H1 (cell line): ENCODE measurements around the gene KRT7. TPM values are rescaled to one million over a fixed set of nuclear protein-coding genes. Genes with fewer than 3 reads are reported as not detected.

Experiments
- CTCF ChIA-PET: fragments of 300-600 bp; sonication (Branson Sonifier 250); formaldehyde crosslinking; loops from one replicate; lab custom pipeline; 2021; ENCODE audit not compliant: partially characterized antibody; lab: Charles Lee
- POLR2A ChIA-PET: fragments of 300-600 bp; sonication (Branson Sonifier 250); formaldehyde crosslinking; loops from one replicate; lab custom pipeline; 2021; ENCODE audit warnings: inconsistent platforms; ENCODE audit not compliant: partially characterized antibody; lab: Charles Lee
- DNase-seq, 2 experiments: peaks; one replicate each; pipeline versions ENCODE4 v3.0.0 to v3.0.0-alpha.2; 2010 to 2022; ENCODE audit warnings: low spot score in 2 of 2, low read depth in 1 of 2, mixed read lengths in 1 of 2
- FAIRE-seq: peaks from 2 replicates; lab custom pipeline; 2011; peaks lifted over from hg19 to GRCh38; lab: Jason Lieb, UNC
- H2AFZ ChIP-seq: 2 replicates; pipeline ENCODE4 v1.8.1; 2012; ENCODE audit warnings: low read length, inconsistent platforms
- H2AK5ac ChIP-seq: 2 replicates; pipeline ENCODE4 v1.6.1; 2013; ENCODE audit warnings: low read depth, low read length
- H2BK120ac ChIP-seq: replicated peaks from 2 replicates; pipeline ENCODE3; 2013; ENCODE audit warnings: low read depth, low read length, inconsistent platforms
- H2BK12ac ChIP-seq: 2 replicates; pipeline ENCODE4 v1.6.1; 2013; ENCODE audit warnings: low read depth, low read length
- H2BK15ac ChIP-seq: 2 replicates; pipeline ENCODE4 v1.6.1; 2013; ENCODE audit warnings: low read length
- H2BK20ac ChIP-seq: 2 replicates; pipeline ENCODE4 v1.6.1; 2013; ENCODE audit warnings: low read length
- H2BK5ac ChIP-seq: 2 replicates; pipeline ENCODE4 v1.6.1; 2013; ENCODE audit warnings: low read depth, low read length
- H3K14ac ChIP-seq: 2 replicates; pipeline ENCODE4 v1.6.1; 2013; ENCODE audit warnings: inconsistent platforms; ENCODE audit not compliant: insufficient read length
- H3K18ac ChIP-seq: 2 replicates; pipeline ENCODE4 v1.6.1; 2013; ENCODE audit warnings: low read length; ENCODE audit errors: extremely low read depth
- H3K23ac ChIP-seq: 2 replicates; pipeline ENCODE4 v1.6.1; 2013; ENCODE audit warnings: inconsistent platforms; ENCODE audit not compliant: insufficient read length
- H3K23me2 ChIP-seq: 2 replicates; pipeline ENCODE4 v1.6.1; 2013; ENCODE audit warnings: low read depth, low read length
- H3K27ac ChIP-seq: 2 replicates; pipeline ENCODE4 v1.6.1; 2011; ENCODE audit warnings: low read depth, low read length, inconsistent platforms
- H3K27me3 ChIP-seq, 4 experiments: replicated peaks in 1 of 4; 1 replicate in 1 of 4; 2 replicates in 3 of 4; pipeline versions ENCODE4 v1.6.1 to v1.8.1; 2011 to 2013; ENCODE audit warnings: low read length in 3 of 4, mild to moderate bottlenecking in 3 of 4, inconsistent platforms in 2 of 4, mixed read lengths in 2 of 4, moderate library complexity in 1 of 4; ENCODE audit not compliant: control insufficient read depth in 3 of 4, insufficient read depth in 3 of 4; ENCODE audit errors: extremely low read depth in 1 of 4
- H3K36me3 ChIP-seq, 4 experiments: 2 replicates each; pipeline versions ENCODE4 v1.6.1 to v1.8.1; 2011 to 2013; ENCODE audit warnings: mild to moderate bottlenecking in 4 of 4, low read length in 3 of 4, moderate library complexity in 2 of 4, control low read depth in 1 of 4, inconsistent platforms in 1 of 4; ENCODE audit not compliant: insufficient read depth in 4 of 4, control insufficient read depth in 2 of 4
- H3K4ac ChIP-seq: replicated peaks from 2 replicates; pipeline ENCODE3; 2013; ENCODE audit warnings: low read length, low read depth, mixed read lengths, inconsistent platforms; ENCODE audit not compliant: insufficient read length
- H3K4me1 ChIP-seq, 4 experiments: replicated peaks in 1 of 4; 1 replicate in 1 of 4; 2 replicates in 3 of 4; pipeline versions ENCODE4 v1.6.1 to v1.8.1; 2011 to 2013; ENCODE audit warnings: low read length in 3 of 4, inconsistent platforms in 2 of 4, mixed read lengths in 1 of 4; ENCODE audit not compliant: insufficient read depth in 4 of 4, control insufficient read depth in 3 of 4
- H3K4me2 ChIP-seq, 2 experiments: 2 replicates each; pipeline versions ENCODE4 v1.6.1 to v1.8.1; 2011 to 2013; ENCODE audit warnings: low read depth in 2 of 2, low read length in 2 of 2, control low read depth in 1 of 2, inconsistent platforms in 1 of 2, mild to moderate bottlenecking in 1 of 2; ENCODE audit not compliant: insufficient read depth in 1 of 2
- H3K4me3 ChIP-seq, 4 experiments: fragments of 200-600, 300-600 bp in 1 of 4; sonication (generic), shearing (Covaris generic), sonication (Bioruptor Twin) in 1 of 4; 2 replicates each; pipeline versions ENCODE4 v1.5.1 to v1.8.1; 2011 to 2016; ENCODE audit warnings: low read length in 4 of 4, low read depth in 3 of 4, control low read depth in 2 of 4, inconsistent platforms in 2 of 4, mild to moderate bottlenecking in 2 of 4, mixed read lengths in 1 of 4, moderate library complexity in 1 of 4; ENCODE audit not compliant: insufficient read depth in 2 of 4; ENCODE audit errors: extremely low read depth in 1 of 4
- H3K56ac ChIP-seq: replicated peaks from 2 replicates; pipeline ENCODE3; 2013; ENCODE audit warnings: low read depth, mild to moderate bottlenecking, mixed read lengths, low read length, inconsistent platforms; ENCODE audit not compliant: insufficient read length
- H3K79me1 ChIP-seq: 2 replicates; pipeline ENCODE4 v1.6.1; 2013; ENCODE audit warnings: low read depth, low read length, control low read depth
- H3K79me2 ChIP-seq, 2 experiments: 2 replicates each; pipeline versions ENCODE4 v1.6.1 to v1.8.1; 2012 to 2013; ENCODE audit warnings: low read length in 2 of 2, mild to moderate bottlenecking in 2 of 2, inconsistent platforms in 1 of 2; ENCODE audit not compliant: insufficient read depth in 2 of 2, control insufficient read depth in 1 of 2
- H3K9ac ChIP-seq, 4 experiments: replicated peaks in 1 of 4; 1 replicate in 1 of 4; 2 replicates in 3 of 4; pipeline versions ENCODE4 v1.6.1 to v1.8.1; 2011 to 2013; ENCODE audit warnings: low read depth in 3 of 4, low read length in 3 of 4, control low read depth in 2 of 4, mild to moderate bottlenecking in 2 of 4, moderate library complexity in 2 of 4, inconsistent platforms in 1 of 4; ENCODE audit errors: extremely low read depth in 1 of 4
- H3K9me3 ChIP-seq, 2 experiments: 2 replicates each; pipeline versions ENCODE4 v1.6.1 to v1.8.1; 2012 to 2013; ENCODE audit warnings: mild to moderate bottlenecking in 2 of 2, moderate library complexity in 2 of 2, control low read depth in 1 of 2, inconsistent platforms in 1 of 2, low read depth in 1 of 2, low read length in 1 of 2, mixed read lengths in 1 of 2; ENCODE audit not compliant: insufficient read depth in 2 of 2
- H4K20me1 ChIP-seq, 2 experiments: replicated peaks in 1 of 2; 2 replicates each; pipeline versions ENCODE3 to v1.8.1; 2011 to 2013; ENCODE audit warnings: inconsistent platforms in 2 of 2, low read length in 2 of 2, mild to moderate bottlenecking in 1 of 2; ENCODE audit not compliant: insufficient read depth in 2 of 2, control insufficient read depth in 1 of 2
- H4K5ac ChIP-seq: 2 replicates; pipeline ENCODE4 v1.6.1; 2013; ENCODE audit warnings: low read length, low read depth, mixed read lengths, inconsistent platforms; ENCODE audit not compliant: insufficient read length
- H4K8ac ChIP-seq: 2 replicates; pipeline ENCODE4 v1.8.0; 2013; ENCODE audit warnings: mild to moderate bottlenecking, moderate library complexity, low read length, inconsistent platforms; ENCODE audit not compliant: insufficient read depth; ENCODE audit errors: extremely low read depth
- H4K91ac ChIP-seq: replicated peaks from 2 replicates; pipeline ENCODE3; 2013; ENCODE audit warnings: low read length, mixed read lengths, inconsistent platforms; ENCODE audit not compliant: insufficient read length
- EP300 ChIP-seq, 2 experiments: IDR thresholded peaks; 1 replicate in 1 of 2; 2 replicates in 1 of 2; pipeline ENCODE4 v1.6.1; 2011 to 2012; ENCODE audit warnings: low read depth in 2 of 2, low read length in 2 of 2, mild to moderate bottlenecking in 2 of 2, borderline replicate concordance in 1 of 2, inconsistent platforms in 1 of 2, moderate library complexity in 1 of 2
- EZH2 ChIP-seq: fragments of 200-600 bp; sonication (generic); IDR thresholded peaks from 2 replicates; pipeline ENCODE4 v1.7.1; 2012; ENCODE audit warnings: low read depth, mild to moderate bottlenecking, moderate library complexity, low read length, inconsistent platforms; ENCODE audit not compliant: severe bottlenecking
- PHF8 ChIP-seq: fragments of 200-600 bp; sonication (generic); conservative IDR thresholded peaks from 2 replicates; pipeline ENCODE4 v1.7.1; 2012; ENCODE audit warnings: low read depth, mild to moderate bottlenecking, inconsistent platforms, low read length, moderate library complexity
- RAD21 ChIP-seq, 2 experiments: IDR thresholded peaks in 1 of 2; conservative IDR thresholded peaks in 1 of 2; 2 replicates each; pipeline ENCODE4 v1.6.1; 2011; ENCODE audit warnings: low read depth in 2 of 2, low read length in 2 of 2, improper control_type of control experiment in 1 of 2, inconsistent platforms in 1 of 2, mild to moderate bottlenecking in 1 of 2, moderate library complexity in 1 of 2
- SAP30 ChIP-seq: fragments of 300-600 bp; sonication (generic); IDR thresholded peaks from 2 replicates; pipeline ENCODE4 v1.7.1; 2012; ENCODE audit warnings: low read length, moderate library complexity, mild to moderate bottlenecking, inconsistent platforms; ENCODE audit not compliant: insufficient read depth, insufficient replicate concordance
- SUZ12 ChIP-seq: fragments of 200-600 bp; sonication (generic); IDR thresholded peaks from 2 replicates; pipeline ENCODE4 v1.6.1; 2012; ENCODE audit warnings: mild to moderate bottlenecking, inconsistent platforms, low read length, moderate library complexity, mixed read lengths
- WGBS, 2 experiments: shearing (Covaris generic) in 1 of 2; methylation state at CpG; one replicate each; pipeline versions ENCODE4 v1.1.6 to v1.1.7; 2013 to 2015; ENCODE audit warnings: low lambda C conversion rate in 2 of 2, mixed read lengths in 2 of 2, inconsistent platforms in 1 of 2, low coverage in 1 of 2, missing lambda C conversion rate in 1 of 2; ENCODE audit not compliant: insufficient replicate concordance in 2 of 2, insufficient coverage in 1 of 2, insufficient read length in 1 of 2; ENCODE audit errors: extremely low coverage in 1 of 2, missing lambda C conversion rate in 1 of 2; 5-methylcytosine and 5-hydroxymethylcytosine counted together
- long read RNA-seq, 2 experiments: library from RNA in 1 of 2; library from capped mRNA in 1 of 2; stranded (forward); transcript quantifications; one replicate each; pipeline ENCODE4 v2.0.0, GENCODE V29; 2021; ENCODE audit warnings: inconsistent platforms in 1 of 2
- polyA minus RNA-seq, 3 experiments: library from RNA; depleted of rRNA, polyadenylated mRNA; stranded (reverse); fragments of >200 nt; gene quantifications; 1 replicate in 2 of 3; 2 replicates in 1 of 3; pipeline ENCODE4 v1.2.3, GENCODE V29; 2011
- polyA plus RNA-seq, 7 experiments: library from polyadenylated mRNA; depleted of rRNA in 3 of 7; stranded (reverse) in 5 of 7; unstranded in 2 of 7; fragments of >200 nt in 5 of 7; fragments of 200-250 nt in 2 of 7; gene quantifications; 1 replicate in 5 of 7; 2 replicates in 1 of 7; 4 replicates in 1 of 7; pipeline versions ENCODE4 v1.2.1 to v1.2.3, GENCODE V29; 2011 to 2013; ENCODE audit warnings: missing spikeins in 2 of 7, mixed read lengths in 2 of 7
- total RNA-seq: library from RNA; stranded (reverse); fragmentation: NEBNext Ultra II Directional; extraction: Animal tissue kit (Norgen Biotek cat#: 25700); gene quantifications from 2 replicates; pipeline ENCODE4 v1.2.1, GENCODE V29; 2021

The KRT7 gene
- 13.2 and 16.5 TPM in 2 replicates for total RNA-seq
- 19.0 and 25.6 TPM in 2 replicates for polyA plus RNA-seq (2011; rRNA removed)
- 20.8 TPM for polyA plus RNA-seq (2011; cell fraction: cytosol; rRNA removed)
- polyA plus RNA-seq (2011; cell fraction: nucleus; rRNA removed) = 32.4 TPM
- polyA plus RNA-seq (2012, experiment 1 of 2) = 10.8 to 28.4 TPM (median 20.2 TPM) in 4 replicates
- 20.5 TPM for polyA plus RNA-seq (2012, experiment 2 of 2)
- 4.4 TPM for polyA plus RNA-seq (2013, experiment 1 of 2)
- polyA plus RNA-seq (2013, experiment 2 of 2) = 4.8 TPM
- 16.8 and 19.4 TPM in 2 replicates for polyA minus RNA-seq (2011; rRNA and poly(A)+ RNA removed)
- polyA minus RNA-seq (2011; cell fraction: cytosol; rRNA and poly(A)+ RNA removed) = 13.4 TPM
- 20.8 TPM for polyA minus RNA-seq (2011; cell fraction: nucleus; rRNA and poly(A)+ RNA removed)
- long read RNA-seq, experiment 1, partial matches to known transcripts = 3 of 6 reads
- long read RNA-seq, experiment 1, other reads (novel, unspliced or antisense) = 0 of 6 reads
- long read RNA-seq, experiment 2, partial matches to known transcripts = 0 of 3 reads
- long read RNA-seq, experiment 2, other reads (novel, unspliced or antisense) = 3 of 3 reads

DNA sequence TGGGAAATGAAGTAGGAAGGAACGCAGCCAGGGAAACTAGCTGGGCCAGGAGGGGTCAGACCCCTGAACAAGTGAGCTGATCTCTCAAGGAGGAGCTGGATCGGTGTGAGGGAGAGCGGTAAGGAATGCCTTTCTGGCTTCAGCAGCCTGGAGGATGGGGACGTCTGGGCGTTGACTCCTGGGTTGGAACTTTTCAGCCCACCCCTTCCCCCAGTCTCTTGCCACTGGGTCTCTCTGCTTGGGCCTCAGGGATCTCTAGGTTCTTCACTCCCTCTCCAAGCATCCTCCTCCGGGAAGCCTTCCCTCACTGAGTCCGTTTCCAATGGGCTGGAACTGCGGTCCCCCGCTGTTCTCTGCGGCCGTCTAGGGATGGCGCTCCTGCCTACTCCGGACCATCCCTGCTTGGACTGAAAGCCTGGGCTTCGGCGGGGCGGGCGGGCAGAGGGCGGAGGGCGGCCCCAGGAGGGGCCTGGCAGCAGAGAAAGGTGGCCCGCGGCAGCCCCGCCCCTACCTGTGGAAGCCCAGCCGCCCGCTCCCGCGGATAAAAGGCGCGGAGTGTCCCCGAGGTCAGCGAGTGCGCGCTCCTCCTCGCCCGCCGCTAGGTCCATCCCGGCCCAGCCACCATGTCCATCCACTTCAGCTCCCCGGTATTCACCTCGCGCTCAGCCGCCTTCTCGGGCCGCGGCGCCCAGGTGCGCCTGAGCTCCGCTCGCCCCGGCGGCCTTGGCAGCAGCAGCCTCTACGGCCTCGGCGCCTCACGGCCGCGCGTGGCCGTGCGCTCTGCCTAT lies at the start of gene KRT7:
TSS of gene KRT7 (plus strand) at position 570 of the 788 bp plus-strand sequence. CDS start at position 624, 54 bp downstream.
- Histone ChIP-seq H3K9me3 (no peaks in the 10 kb centered on the region), H3K4me3 (peak within 1 kb of the TSS; percentile 41 to 68 (median 59)), H3K4ac (no peak within 1 kb of the TSS), H2BK5ac (peak within 1 kb of the TSS; percentile 19; the same call in 1 of the 2 replicates), H4K5ac (no peak within 1 kb of the TSS), H3K79me1 (no peaks in the 10 kb centered on the region), H3K27ac (no peak within 1 kb of the TSS), H3K4me1 (peaks cover 10 to 34% (median 22%) of the 10 kb centered on the region in 4 experiments), H2BK15ac (peak within 1 kb of the TSS; percentile 66; the same call in 1 of the 2 replicates), H3K56ac (no peak within 1 kb of the TSS), H2BK12ac (peak within 1 kb of the TSS; percentile 82), H3K79me2 (no peaks in the 10 kb centered on the region), H4K91ac (peak within 1 kb of the TSS; percentile 14), H2BK20ac (peak within 1 kb of the TSS; percentile 64; the same call in 1 of the 2 replicates), H3K9ac (peak within 1 kb of the TSS in 3 of 4 experiments; percentile 25 to 43 (median 29); a peak in 3 of 7 replicates), H3K4me2 (peak within 1 kb of the TSS; percentile 76 to 82), H3K18ac (peak within 1 kb of the TSS; percentile 89), H3K23ac (no peak within 1 kb of the TSS), H3K36me3 (no peaks in the 10 kb centered on the region), H4K20me1 (no peaks in the 10 kb centered on the region), H3K14ac (no peak within 1 kb of the TSS), H2BK120ac (no peak within 1 kb of the TSS), H3K27me3 (peaks cover 0 to 50% (median 26%) of the 10 kb centered on the region in 4 experiments; a peak in 6 of 7 replicates), H4K8ac (peak within 1 kb of the TSS; percentile 88), H3K23me2 (peaks cover 8% of the 10 kb centered on the region; the same call in 1 of the 2 replicates), H2AK5ac (no peak within 1 kb of the TSS), H2AFZ (peak within 1 kb of the TSS; percentile 70)
- 5% methylated on average over 32 of the region's 58 CpGs; no CpG with 5 or more reads in 1 of the 2 experiments for WGBS, 2 experiments
- ChIA-PET CTCF (interaction anchor here (0.6 to 17.6 kb wide), 14 partner anchors 8 to 95 kb away, joined by 3 to 151 read pairs (median 4); no protein-coding TSS in a partner anchor), POLR2A (interaction anchor here (0.5 to 2.0 kb wide), 6 partner anchors 11 to 168 kb away, joined by 3 to 5 read pairs (median 4); no protein-coding TSS in a partner anchor)
- DNase-seq = peak in 1 of 2 experiments; percentile 69
- FAIRE-seq = no peak
- no peak for TF ChIP-seq SAP30
- TF ChIP-seq PHF8 = no peak; the same call in 1 of the 2 replicates
- peak in 1 of 2 experiments; percentile 1; a peak in 1 of 4 replicates for TF ChIP-seq RAD21 (IDR thresholded peaks at IDR 0.05 in 1 of 2, conservative IDR thresholded peaks at IDR 0.05 in 1 of 2; ENCODE audit: low read depth in 2 of 2, low read length in 2 of 2)
- TF ChIP-seq SUZ12 = peak; percentile 68; the same call in 1 of the 2 replicates
- TF ChIP-seq EP300 (IDR thresholded peaks at IDR 0.05; ENCODE audit: borderline replicate concordance in 1 of 2, low read depth in 2 of 2, low read length in 2 of 2) = no peak
- TF ChIP-seq EZH2 = peak; percentile 53
